HG02840 (cell line): ENCODE measurements around the gene SCN7A.
"Not testable (repeated sequence)": the region's sequence is repeated elsewhere in the genome, so short reads cannot be mapped to it uniquely, and the experiment has no call there.

Experiments used
- ATAC-seq: cut with Tn5 transposase; IDR thresholded peaks from one replicate; pipeline ENCODE4 v1.9.1; 2021; ENCODE audit warnings: mild to moderate bottlenecking, moderate library complexity, moderate number of reproducible peaks; ENCODE audit not compliant: unreplicated experiment, low FRiP score

Gene SCN7A

GRCh38 chr2:166361351-166362153 lies 132.5 kb downstream of the SCN7A start:
- ATAC-seq, result no peak

GRCh38 chr2:166360906-166361305 lies 133.1 kb downstream of the SCN7A start:
- no peak for ATAC-seq

GRCh38 chr2:166360426-166360825 lies 133.6 kb downstream of the SCN7A start:
- ATAC-seq, result no peak

GRCh38 chr2:166357950-166358321 lies 136.1 kb downstream of the SCN7A start:
- not testable (repeated sequence) for ATAC-seq

GRCh38 chr2:166357068-166357949 lies 136.7 kb downstream of the SCN7A start:
- no peak for ATAC-seq
